HG02852 (cell line): ENCODE results near the gene ZFC3H1.

Experiments
- ATAC-seq: cut with Tn5 transposase; IDR thresholded peaks from one replicate; pipeline ENCODE4 v1.9.1; 2021; ENCODE audit warnings: mild to moderate bottlenecking, moderate library complexity; ENCODE audit not compliant: unreplicated experiment

Gene ZFC3H1

GRCh38 chr12:71682466-71682865 is 18.8 kb upstream of the ZFC3H1 start:
- ATAC-seq, result no peak

GRCh38 chr12:71671816-71672215 is 8.2 kb upstream of the ZFC3H1 start:
- no peak for ATAC-seq

- ATAC-seq, result no peak
Measured at GRCh38 chr12:71671311-71671710, 7.7 kb upstream of the ZFC3H1 start.

- ATAC-seq, result no peak
Measured at GRCh38 chr12:71666259-71666658, 2.6 kb upstream of the ZFC3H1 start.

- ATAC-seq, result no peak
Measured at GRCh38 chr12:71665090-71665463, 1.4 kb upstream of the ZFC3H1 start.

GRCh38 chr12:71664411-71665089 is 902 bp upstream of the ZFC3H1 start:
- ATAC-seq, result peak; percentile 18

GRCh38 chr12:71662849-71663560 is 643 bp downstream of the ZFC3H1 start:
- ATAC-seq, result peak; percentile 26

- ATAC-seq, result no peak
Measured at GRCh38 chr12:71661977-71662530, 1.6 kb downstream of the ZFC3H1 start.

- ATAC-seq, result no peak
Measured at GRCh38 chr12:71656740-71657139, 6.9 kb downstream of the ZFC3H1 start.

- ATAC-seq, result no peak
Measured at GRCh38 chr12:71655907-71656306, 7.7 kb downstream of the ZFC3H1 start.

GRCh38 chr12:71655495-71655894 is 8.2 kb downstream of the ZFC3H1 start:
- no peak for ATAC-seq

GRCh38 chr12:71654200-71654599 is 9.4 kb downstream of the ZFC3H1 start:
- ATAC-seq, result no peak

GRCh38 chr12:71653137-71653536 is 10.5 kb downstream of the ZFC3H1 start:
- no peak for ATAC-seq

GRCh38 chr12:71652656-71653055 is 11.0 kb downstream of the ZFC3H1 start:
- no peak for ATAC-seq

- ATAC-seq, result no peak
Measured at GRCh38 chr12:71649401-71649800, 14.2 kb downstream of the ZFC3H1 start.

GRCh38 chr12:71648537-71648936 is 15.1 kb downstream of the ZFC3H1 start:
- ATAC-seq, result no peak

- ATAC-seq, result no peak
Measured at GRCh38 chr12:71646512-71646911, 17.1 kb downstream of the ZFC3H1 start.

- no peak for ATAC-seq
Measured at GRCh38 chr12:71645268-71645667, 18.4 kb downstream of the ZFC3H1 start.

GRCh38 chr12:71642264-71642663 is 21.4 kb downstream of the ZFC3H1 start:
- peak; percentile 84 for ATAC-seq

GRCh38 chr12:71641390-71641789 is 22.3 kb downstream of the ZFC3H1 start:
- no peak for ATAC-seq

GRCh38 chr12:71640316-71640715 is 23.3 kb downstream of the ZFC3H1 start:
- no peak for ATAC-seq

- peak; percentile 40 for ATAC-seq
Measured at GRCh38 chr12:71639341-71639760, 24.3 kb downstream of the ZFC3H1 start.
